GM10266 (cell line): ENCODE measurements around the gene C22orf42.
"Not testable (repeated sequence)": the region's sequence is repeated elsewhere in the genome, so short reads cannot be mapped to it uniquely, and the experiment has no call there.

Source experiments
- DNase-seq: peaks from one replicate; pipeline ENCODE4 v3.0.0; 2012; ENCODE audit errors: extremely low spot score
- CTCF ChIP-seq: IDR thresholded peaks from 2 replicates; pipeline ENCODE4 v1.5.1; 2012; ENCODE audit warnings: mild to moderate bottlenecking, low read depth; ENCODE audit not compliant: control insufficient read depth, insufficient read depth; ENCODE audit errors: missing control alignments

The C22orf42 gene

GRCh38 chr22:32177221-32177765 is 18.2 kb upstream of the C22orf42 start:
- no peak for TF ChIP-seq CTCF
- DNase-seq = no peak

DNA sequence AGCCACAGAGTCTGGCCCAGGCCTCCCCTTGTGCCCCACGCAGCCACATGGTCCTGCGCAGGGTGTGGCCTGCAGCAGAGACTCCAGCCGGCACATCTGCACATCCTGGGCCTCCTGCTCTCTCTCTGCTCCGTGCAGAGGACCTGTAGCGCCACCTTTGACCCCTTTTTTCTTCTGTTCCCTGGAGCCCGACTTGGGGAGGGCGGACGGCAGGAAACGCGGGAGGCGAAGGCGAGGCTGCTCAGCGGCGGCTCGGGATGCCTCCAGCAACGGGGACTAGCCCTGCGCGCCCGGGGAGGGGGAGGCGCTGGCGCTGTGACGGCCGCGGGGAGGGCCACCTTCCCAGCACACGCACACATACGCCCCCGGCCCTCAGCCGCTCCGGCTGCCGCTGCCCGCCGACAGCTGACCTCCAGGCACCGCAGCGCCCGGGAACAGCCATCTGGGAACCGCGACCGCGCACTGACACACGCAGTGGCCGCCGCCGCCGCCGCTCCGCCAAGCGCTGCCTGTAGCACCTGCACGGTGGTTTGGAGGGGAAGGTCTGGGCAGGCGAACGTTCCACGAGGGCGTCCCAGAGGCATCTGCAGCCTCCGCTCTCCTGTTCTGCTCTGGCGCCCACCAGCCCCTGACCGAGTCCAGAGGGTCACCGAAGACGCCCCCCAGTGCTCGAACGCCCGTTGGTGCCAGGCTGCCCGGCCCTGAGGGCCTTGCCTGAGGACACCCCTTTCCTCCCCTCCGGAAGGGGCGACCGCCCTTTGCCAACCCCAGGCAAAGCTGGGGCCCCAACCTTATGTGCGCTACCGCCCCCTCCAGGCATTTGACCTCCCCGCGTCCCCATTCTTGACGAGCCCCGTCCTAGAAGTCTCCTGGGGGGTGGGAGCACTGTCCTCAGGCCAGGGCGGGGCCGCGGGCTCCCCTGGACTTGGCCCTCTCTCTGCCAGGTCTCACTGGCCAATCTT is 16.9 kb upstream of the C22orf42 start:
- no peak for DNase-seq
- no peak for TF ChIP-seq CTCF

GRCh38 chr22:32175115-32175514 is 16.0 kb upstream of the C22orf42 start:
- no peak for TF ChIP-seq CTCF

DNA sequence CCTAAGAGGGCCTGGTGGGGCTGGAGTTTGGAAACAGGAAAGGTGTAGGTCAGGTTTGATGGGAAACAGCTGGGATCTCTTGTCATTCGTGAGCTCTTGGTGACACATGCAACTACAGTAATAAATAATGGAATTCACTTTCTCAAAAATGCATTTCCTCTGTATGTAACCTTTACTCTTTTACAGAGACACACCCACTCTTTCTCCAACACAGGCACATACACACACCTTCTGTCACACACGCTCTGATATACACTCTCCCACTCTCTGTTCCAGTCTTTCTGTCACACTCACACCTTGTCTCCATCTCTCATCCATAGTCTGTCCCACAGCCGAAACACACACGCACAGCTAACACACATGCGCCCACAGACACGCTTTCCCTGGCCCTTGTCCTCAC is 6.6 kb upstream of the C22orf42 start:
- TF ChIP-seq CTCF = no peak
- DNase-seq = no peak

More at GRCh38 chr22:32175115-32175514, 16.0 kb upstream of the C22orf42 start:
- no peak for DNase-seq

DNA sequence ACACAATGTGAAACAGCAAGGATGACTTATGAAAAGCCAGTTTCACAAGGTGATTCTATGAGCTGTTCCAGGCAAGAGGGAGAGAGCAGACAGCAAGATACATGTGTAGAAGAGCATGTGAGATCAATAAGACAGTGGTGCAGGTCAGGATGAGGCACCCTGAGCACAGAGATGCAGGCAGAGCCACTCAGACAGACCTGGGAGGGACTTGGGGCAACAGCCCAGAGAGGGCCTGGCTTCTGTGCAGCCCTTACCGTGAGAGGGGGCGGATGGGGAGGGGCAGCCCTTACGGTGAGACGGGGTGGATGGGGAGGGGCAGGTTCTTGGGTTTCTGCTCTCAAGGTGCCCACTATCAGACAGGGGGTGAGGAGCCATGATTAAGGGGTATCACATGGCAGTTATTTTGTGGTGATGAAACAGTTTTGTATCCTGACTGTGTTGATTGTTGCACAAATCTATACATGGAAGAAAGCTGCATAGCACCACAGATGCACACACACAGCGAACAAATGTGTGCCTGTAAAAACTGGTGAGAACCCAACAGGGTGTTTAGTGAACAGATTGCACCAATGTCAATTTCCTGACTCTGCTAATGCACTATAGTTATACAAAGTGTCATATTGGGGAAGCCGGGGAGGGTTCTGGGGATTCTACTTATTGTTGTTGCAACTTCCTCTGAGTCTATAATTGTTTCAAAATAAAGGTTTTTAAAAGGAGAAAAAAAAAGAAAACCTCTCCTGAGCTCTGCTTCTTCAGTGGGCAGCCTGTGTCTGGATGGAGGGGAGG is 5.2 kb upstream of the C22orf42 start:
- TF ChIP-seq CTCF = no peak
- DNase-seq = no peak

- DNase-seq = not testable (repeated sequence)
Observed at GRCh38 chr22:32160411-32160810, 1.3 kb upstream of the C22orf42 start.

DNA sequence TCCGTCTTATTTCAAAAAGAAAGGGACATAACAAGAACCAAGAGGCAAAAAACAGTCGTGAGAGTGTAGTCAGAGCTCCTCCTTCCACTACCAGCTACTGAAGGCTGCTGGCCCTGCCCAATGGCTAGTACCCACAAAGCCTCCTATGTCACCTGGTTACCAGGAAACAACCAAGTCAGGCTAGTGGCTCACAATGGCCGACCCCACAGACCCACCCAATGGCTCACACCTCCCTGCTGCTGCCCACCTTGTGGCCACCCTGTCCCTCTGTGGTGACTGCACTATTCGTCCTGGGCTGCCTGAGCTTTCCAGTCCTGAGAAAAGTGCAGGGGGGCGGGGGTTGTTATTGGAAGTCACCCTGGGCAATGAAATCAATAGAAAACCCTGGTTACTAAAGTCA is 1.5 kb downstream of the C22orf42 start:
- DNase-seq = not testable (repeated sequence)

DNA sequence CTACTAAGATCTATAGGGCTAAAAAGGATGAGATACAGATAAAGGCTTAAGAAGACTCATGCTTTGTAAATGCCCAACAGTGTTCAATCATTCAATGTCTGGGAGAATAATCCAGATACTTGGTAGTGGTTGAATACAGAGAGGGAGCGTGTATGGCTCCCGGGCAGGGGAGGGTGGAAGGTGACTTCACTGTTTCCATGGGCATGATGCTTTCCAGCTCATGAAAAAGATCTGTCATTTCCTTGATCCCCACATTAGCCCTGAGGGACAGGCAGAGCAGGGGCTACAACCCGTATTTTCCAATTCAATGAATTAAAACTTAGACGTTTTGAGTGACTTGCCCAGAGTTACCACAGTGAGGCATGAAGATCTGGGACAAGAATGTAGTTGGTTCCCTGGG is 4.4 kb downstream of the C22orf42 start:
- DNase-seq = not testable (repeated sequence)

DNA sequence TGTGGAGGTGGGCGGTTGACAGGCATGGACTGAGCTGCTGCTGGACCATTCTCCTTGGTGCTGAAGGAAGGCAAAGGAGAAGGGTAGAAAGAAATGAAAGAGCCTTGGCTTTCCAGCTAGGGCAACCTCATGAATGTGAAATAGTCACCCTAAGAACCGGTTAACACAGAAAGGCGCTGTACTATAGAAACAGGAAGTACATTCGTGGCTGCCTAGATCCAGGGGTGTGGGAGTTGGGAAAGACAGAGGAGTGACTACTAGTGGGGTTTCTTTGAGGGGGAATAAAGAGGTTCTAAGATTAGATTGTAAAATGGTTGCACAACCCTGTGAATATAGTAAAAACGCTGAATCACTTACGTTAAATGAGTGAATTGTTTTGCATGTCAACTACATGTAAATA is 7.5 kb downstream of the C22orf42 start:
- DNase-seq = not testable (repeated sequence)

GRCh38 chr22:32150647-32151046 is 8.5 kb downstream of the C22orf42 start:
- not testable (repeated sequence) for DNase-seq

- DNase-seq = not testable (repeated sequence)
Observed at GRCh38 chr22:32148372-32148771, 10.7 kb downstream of the C22orf42 start.

DNA sequence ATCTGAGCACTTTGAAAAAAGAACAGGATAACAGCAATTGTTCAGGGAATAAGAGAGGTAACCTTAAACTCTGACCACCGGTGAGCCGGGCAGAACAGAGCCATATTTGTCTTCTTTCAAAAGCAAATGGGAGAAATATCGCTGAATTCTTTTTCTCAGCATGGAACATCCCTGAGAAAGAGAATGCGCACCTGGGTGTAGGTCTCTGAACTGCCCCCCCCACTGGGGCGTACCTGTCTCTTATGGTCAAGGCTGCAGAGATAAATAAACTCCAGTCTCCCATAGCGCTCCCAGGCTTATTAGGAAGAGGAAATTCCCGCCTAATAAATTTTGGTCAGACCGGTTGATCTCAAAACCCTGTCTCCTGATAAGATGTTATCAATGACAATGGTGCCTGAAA is 12.0 kb downstream of the C22orf42 start:
- not testable (repeated sequence) for DNase-seq
